ENCODE results near the gene UBN1.

Gene UBN1

GRCh38 chr16:4846901-4847773 is at the start of gene UBN1, which contains the start of gene GLYR1:
UBN1 (plus strand) TSS chr16:4847481; CDS start chr16:4852918, 5,437 bp downstream.
GLYR1 (minus strand) TSS chr16:4847288; CDS start chr16:4847265, 23 bp downstream.
- peak; percentile 99 to 100 (median 99) for DNase-seq (ENCODE audit: low read depth in 3 of 3)

- no peak for DNase-seq (ENCODE audit: low read depth in 3 of 3)
These were observed 49.5 kb upstream of the UBN1 start for GRCh38 chr16:4797805-4798252.

- DNase-seq (ENCODE audit: low read depth in 3 of 3): no peak
These were observed 48.8 kb upstream of the UBN1 start for GRCh38 chr16:4798456-4798855.

DNA sequence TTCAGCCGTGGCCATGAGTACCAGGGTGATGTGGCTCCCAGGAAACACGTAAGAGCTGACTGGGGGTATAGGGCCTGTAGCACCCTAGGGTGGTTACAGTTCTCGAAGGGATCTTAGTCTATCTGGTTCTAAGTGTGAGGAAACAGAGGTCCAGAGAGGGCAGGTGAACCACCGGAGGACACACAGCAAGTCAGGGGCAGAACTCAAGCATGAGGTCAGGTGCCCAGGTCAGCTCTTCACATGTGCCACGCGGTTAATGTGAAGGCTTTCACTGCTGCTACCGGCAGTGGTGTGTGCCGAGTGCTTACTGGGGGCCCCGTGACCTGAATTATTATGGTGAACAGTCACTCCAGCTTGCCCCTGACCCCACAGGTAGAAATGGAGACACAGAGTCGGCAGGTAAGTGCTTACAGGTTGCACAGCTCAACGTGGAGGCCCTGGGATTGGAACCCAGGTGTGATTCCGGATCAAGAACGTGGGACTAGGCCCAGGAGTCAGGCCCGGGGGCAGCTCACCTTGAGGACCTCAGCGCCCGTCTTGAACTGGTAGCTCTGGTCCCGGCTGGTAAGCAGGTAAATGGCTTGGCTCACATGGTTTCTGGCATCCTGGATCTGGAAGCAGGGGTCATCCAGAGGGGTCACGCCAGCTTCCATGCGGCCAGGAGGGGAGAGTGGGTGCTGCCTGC is 48.0 kb upstream of the UBN1 start:
- no peak for DNase-seq (ENCODE audit: low read depth in 3 of 3)

GRCh38 chr16:4800290-4801041 is 46.8 kb upstream of the UBN1 start:
- no peak for DNase-seq (ENCODE audit: low read depth in 3 of 3)

GRCh38 chr16:4801051-4801961 is 46.0 kb upstream of the UBN1 start:
- no peak for DNase-seq (ENCODE audit: low read depth in 3 of 3)

- DNase-seq (ENCODE audit: low read depth in 3 of 3): peak; percentile 49 to 65 (median 56)
These were observed 45.2 kb upstream of the UBN1 start, which contains the start of gene ROGDI for GRCh38 chr16:4801962-4802658. ROGDI (minus strand) TSS chr16:4802633; CDS start chr16:4802571, 62 bp downstream.

GRCh38 chr16:4802659-4803287 is 44.5 kb upstream of the UBN1 start:
- DNase-seq (ENCODE audit: low read depth in 3 of 3): peak; percentile 75 to 92 (median 82)

DNA sequence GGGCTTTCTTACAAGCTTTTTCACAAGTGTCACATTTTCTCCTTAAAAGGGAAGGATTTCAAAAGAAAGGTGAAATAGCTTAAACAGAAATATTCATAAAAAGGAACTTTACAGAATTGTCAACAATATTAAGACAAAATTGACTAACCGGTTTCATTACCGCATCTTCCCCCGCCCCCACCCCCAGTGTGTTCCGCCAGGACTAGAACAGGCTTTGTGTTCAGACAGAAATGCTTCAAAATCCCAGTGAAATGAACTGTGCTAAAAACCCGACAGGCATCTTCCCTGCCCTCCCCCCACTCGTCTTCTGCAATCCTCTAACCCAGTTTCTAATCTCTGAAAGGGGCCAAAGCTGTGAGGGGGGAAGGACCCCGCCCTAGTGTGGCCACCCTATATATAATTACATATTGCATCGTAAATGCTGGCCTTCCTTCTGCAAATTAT is 43.9 kb upstream of the UBN1 start:
- DNase-seq (ENCODE audit: low read depth in 3 of 3): no peak

DNA sequence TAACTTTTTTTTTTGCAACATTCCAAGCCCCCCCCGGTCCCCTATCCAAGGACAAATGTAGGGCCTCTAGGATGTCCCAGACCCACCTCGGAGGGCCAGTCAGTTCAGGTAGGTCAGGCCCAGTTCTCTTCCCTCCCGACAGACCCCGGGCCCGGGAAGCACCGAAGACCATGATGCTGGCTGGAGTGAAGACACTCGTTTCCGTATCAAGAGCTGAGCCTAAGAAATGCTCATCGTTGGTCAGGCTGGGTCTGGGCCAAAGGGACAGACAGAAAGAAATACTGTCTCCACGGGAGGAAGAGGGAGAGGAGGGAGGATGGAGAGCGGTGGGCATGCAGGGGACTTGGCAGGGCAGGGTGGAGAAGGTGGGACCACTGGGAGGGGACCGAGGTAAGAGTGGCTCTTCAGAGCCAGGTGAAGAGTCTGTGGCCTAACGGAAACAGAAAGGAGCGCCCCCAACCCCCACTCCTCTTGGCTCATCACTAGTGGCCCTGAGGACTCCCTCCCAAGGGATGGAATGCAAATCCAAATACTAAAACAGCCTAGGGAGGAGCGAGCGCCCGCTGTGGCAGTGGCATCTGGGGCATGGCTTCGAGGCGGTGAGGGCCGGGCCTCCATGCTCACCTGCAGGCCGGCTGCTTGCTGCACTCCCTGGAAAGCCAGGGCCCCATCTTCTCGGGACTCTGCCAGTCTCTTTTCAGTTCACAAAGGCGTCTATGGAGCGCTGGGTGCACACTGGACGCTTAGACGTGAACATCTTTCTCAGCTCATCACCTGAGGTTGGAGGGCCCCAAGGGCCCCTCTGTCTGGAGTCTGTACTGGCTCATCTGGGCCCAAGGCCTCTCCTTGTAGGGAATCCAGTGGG is 43.2 kb upstream of the UBN1 start:
- DNase-seq (ENCODE audit: low read depth in 3 of 3): no peak

- no peak for DNase-seq (ENCODE audit: low read depth in 3 of 3)
These were observed 42.0 kb upstream of the UBN1 start for GRCh38 chr16:4805231-4805630.

GRCh38 chr16:4806280-4806679 is 41.0 kb upstream of the UBN1 start:
- DNase-seq (ENCODE audit: low read depth in 3 of 3): no peak

GRCh38 chr16:4811242-4811641 is 36.0 kb upstream of the UBN1 start:
- no peak for DNase-seq (ENCODE audit: low read depth in 3 of 3)

DNA sequence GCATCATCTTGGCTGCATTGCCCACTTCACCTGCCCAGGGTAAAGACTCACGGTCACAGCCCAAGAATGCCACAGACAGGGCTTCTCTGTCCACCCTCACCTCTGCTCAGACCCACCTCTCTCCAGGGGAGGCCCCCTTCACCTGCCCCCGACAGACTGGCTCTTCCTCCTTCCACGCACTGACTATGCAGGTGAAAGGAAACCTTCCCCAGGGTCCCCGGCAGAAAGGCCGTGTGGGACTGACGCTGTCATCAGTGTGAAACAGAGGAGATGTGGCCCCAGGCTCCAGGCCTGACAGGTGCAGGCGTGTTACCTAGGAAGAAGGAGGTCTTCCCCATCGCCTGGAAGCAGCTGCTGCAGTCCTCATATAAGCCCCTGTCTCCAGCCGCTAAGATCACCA is 35.5 kb upstream of the UBN1 start:
- DNase-seq (ENCODE audit: low read depth in 3 of 3): no peak

- no peak for DNase-seq (ENCODE audit: low read depth in 3 of 3)
These were observed 33.9 kb upstream of the UBN1 start for GRCh38 chr16:4813251-4814003.

GRCh38 chr16:4814046-4814445 is 33.2 kb upstream of the UBN1 start:
- no peak for DNase-seq (ENCODE audit: low read depth in 3 of 3)

DNA sequence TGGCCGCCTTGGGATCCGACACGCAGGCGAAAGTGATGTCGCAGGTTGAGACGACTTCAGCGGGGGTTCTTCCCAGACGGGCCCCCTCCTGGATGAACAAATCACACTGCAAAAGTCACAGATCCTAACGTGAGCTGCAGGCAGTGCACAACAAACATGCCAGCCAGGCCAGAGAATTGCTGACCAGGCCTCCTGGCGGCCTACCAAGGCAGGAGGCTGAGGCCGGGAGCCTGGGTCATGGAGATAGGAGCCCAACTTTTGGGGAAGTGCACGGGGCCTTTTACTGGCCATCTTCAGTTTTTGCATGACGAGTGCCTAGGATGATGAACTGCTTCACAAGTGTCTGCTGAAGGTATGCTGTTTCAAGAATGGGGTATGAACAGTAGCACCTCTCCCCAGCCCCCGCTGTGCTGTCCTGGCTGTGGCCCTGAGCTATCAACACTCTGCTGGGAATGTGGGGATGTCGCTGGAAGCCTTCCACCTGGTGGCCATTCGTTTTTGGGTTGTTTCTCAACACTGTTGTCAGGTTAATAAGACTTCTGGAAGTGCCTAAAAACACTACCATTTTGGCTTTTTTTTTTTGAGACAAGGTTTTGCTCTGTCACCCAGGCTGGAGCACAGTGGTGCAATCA is 32.6 kb upstream of the UBN1 start:
- DNase-seq (ENCODE audit: low read depth in 3 of 3): no peak

- no peak for DNase-seq (ENCODE audit: low read depth in 3 of 3)
These were observed 26.6 kb upstream of the UBN1 start for GRCh38 chr16:4820652-4821051.
